GM21825 (cell line): Measurements from ENCODE around the gene FLNC.

Experiments
- ATAC-seq: cut with Tn5 transposase; IDR thresholded peaks from one replicate; pipeline ENCODE4 v1.9.1; 2021; ENCODE audit warnings: mild to moderate bottlenecking, moderate library complexity; ENCODE audit not compliant: unreplicated experiment

FLNC gene, protein sequence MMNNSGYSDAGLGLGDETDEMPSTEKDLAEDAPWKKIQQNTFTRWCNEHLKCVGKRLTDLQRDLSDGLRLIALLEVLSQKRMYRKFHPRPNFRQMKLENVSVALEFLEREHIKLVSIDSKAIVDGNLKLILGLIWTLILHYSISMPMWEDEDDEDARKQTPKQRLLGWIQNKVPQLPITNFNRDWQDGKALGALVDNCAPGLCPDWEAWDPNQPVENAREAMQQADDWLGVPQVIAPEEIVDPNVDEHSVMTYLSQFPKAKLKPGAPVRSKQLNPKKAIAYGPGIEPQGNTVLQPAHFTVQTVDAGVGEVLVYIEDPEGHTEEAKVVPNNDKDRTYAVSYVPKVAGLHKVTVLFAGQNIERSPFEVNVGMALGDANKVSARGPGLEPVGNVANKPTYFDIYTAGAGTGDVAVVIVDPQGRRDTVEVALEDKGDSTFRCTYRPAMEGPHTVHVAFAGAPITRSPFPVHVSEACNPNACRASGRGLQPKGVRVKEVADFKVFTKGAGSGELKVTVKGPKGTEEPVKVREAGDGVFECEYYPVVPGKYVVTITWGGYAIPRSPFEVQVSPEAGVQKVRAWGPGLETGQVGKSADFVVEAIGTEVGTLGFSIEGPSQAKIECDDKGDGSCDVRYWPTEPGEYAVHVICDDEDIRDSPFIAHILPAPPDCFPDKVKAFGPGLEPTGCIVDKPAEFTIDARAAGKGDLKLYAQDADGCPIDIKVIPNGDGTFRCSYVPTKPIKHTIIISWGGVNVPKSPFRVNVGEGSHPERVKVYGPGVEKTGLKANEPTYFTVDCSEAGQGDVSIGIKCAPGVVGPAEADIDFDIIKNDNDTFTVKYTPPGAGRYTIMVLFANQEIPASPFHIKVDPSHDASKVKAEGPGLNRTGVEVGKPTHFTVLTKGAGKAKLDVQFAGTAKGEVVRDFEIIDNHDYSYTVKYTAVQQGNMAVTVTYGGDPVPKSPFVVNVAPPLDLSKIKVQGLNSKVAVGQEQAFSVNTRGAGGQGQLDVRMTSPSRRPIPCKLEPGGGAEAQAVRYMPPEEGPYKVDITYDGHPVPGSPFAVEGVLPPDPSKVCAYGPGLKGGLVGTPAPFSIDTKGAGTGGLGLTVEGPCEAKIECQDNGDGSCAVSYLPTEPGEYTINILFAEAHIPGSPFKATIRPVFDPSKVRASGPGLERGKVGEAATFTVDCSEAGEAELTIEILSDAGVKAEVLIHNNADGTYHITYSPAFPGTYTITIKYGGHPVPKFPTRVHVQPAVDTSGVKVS (N-terminal part only)

DNA sequence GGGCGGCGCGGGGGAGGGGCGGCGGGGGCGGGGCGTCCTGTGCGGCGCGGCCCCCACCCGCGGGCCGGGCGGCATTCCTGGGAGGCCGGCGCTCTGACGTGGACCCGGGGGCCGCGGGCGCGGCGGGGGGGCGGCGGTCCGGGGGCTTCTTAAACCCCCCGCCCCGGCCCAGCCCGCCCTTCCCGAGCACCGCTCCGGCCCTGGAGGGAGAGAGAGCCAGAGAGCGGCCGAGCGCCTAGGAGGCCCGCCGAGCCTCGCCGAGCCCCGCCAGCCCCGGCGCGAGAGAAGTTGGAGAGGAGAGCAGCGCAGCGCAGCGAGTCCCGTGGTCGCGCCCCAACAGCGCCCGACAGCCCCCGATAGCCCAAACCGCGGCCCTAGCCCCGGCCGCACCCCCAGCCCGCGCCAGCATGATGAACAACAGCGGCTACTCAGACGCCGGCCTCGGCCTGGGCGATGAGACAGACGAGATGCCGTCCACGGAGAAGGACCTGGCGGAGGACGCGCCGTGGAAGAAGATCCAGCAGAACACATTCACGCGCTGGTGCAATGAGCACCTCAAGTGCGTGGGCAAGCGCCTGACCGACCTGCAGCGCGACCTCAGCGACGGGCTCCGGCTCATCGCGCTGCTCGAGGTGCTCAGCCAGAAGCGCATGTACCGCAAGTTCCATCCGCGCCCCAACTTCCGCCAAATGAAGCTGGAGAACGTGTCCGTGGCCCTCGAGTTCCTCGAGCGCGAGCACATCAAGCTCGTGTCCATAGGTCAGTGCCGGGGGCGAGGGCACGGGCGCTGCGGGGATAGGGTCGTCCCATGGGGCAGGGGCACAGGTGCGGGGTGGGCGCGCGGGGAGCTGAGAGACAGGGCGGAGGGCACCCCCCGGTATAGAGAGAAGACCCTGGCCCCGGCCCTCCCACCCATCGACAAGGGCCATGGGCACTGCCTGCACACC, at the start of gene FLNC:
Gene FLNC (plus strand): TSS at position 176 of the 947 bp plus-strand sequence. CDS start 232 bp downstream, at position 408.
- no peak for ATAC-seq

DNA sequence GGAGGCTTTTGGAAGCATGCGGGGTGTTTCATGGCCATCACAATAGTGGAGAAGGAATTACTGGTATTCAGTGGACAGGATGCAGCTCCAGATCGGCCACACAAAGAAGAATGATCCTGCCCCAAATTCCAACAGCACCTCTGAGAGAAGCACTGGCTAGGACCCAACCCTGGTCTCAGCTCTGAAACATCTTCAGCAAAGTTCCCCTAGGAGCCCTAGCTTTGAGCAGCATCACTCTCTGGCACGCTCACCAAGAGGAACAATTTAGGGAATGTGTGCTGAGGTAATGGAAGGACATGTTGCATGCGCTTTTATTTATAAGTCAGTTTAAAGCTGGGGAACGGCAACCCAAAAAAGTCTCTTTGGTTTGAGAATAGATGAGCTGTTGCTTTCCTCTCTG, 49.1 kb upstream of the FLNC start:
- no peak for ATAC-seq

- no peak for ATAC-seq
Observed at GRCh38 chr7:128781851-128782250, 48.4 kb upstream of the FLNC start.

- no peak for ATAC-seq
Observed at GRCh38 chr7:128783143-128783861, 46.9 kb upstream of the FLNC start.

DNA sequence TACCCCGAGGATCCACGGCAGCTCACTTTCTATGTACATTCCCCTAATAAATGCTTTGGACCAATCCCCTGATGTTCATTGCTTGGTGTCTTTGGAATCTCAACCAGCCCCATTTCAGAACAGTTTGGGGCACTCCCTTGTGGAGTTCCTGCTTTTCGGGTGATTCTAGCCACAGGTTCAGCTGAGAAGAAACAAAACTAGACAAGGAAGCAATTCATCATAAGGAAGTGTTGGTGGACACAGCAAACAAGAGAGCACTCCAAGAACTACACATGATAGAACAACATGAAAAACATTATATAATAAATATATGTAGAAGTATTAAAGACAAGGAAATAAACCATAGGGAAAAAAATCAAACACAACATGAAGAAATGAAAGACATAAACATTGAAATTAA, 44.5 kb upstream of the FLNC start:
- no peak for ATAC-seq

DNA sequence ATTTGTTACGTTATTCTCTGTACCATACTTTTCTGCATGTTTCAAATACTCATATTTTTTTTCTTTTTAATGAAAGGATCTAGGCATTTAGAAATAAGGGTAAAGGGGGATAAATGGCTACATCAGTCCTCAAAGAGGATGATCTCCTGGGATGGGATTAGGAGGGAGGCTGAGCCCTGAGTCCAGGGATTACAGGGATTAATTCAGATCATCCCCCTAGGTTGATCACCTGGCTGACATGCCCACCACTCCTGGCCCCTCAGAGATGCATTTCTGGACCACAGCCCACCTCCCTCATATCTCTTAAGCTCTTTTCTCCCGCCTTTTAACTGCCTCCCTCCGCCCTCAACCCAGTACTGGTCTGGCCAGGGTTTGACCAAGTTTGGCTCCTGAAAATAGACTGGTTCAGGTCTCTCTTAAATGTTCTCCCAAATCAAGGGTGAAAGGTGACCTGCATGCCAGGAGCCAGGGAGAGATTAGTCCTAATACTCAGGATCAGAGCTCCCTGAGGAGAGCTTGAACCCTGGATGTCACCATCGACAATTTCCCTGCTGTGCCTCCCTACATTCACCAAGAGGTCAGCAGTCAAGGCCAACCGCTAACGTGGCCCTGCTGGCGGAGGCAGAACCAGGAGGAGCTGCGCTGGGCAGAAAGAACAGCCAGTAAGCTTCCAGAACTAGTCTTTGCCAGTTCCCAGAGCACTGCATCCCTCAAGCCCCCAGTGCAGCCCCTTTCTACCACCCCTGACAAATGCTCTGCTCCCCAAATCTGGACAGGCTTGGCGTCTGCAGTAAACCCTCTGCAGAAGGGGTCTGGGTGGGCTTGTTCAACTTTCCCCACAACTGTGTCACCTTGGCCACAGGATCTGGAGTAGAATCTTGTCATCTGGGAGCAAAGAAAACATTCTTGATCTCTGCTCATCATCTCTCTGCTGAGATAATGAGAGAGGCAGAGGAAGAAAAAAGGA, 41.5 kb upstream of the FLNC start:
- no peak for ATAC-seq

DNA sequence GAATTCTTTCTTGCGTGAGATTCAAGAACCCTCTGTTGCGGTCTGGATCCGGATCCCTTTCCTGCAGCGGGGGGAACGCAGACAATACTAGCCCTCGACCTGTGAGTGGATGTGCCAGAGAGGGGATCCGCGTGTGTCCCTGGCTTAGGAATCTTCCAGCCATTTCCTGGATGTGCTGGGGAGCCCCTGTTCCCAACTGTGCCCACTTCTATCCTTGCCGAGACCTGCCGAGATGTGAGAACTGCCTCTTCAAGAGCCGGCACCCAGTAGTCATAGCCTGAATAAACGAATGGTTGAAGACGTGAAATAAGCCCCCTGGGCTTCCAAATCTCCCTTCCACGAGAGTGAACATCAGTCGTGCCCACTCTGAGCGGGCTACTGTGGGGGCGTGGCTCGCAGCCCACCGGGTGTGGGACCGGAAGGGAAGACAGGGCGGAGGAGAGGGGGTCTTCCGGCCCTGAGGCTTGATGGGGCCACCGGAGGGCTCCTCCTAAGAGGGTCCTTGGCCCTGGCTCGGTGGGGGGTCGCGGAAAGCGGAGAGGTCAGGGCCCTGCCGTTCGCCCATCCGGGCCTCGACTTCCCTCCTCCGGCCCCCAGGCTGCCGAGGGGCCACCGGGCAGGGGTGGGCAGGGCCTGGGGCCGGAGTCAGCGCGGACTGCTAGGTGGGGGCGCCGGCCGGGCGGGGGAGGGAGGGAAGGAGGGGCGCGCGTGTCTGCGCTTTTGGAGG, 39.7 kb upstream of the FLNC start:
- ATAC-seq = peak; percentile 4

- peak; percentile 82 for ATAC-seq
Observed at GRCh38 chr7:128791121-128791971, 38.9 kb upstream of the FLNC start, which contains the start of gene CCDC136. Gene CCDC136 (plus strand): TSS chr7:128791968. CDS start chr7:128792412, 444 bp downstream.

DNA sequence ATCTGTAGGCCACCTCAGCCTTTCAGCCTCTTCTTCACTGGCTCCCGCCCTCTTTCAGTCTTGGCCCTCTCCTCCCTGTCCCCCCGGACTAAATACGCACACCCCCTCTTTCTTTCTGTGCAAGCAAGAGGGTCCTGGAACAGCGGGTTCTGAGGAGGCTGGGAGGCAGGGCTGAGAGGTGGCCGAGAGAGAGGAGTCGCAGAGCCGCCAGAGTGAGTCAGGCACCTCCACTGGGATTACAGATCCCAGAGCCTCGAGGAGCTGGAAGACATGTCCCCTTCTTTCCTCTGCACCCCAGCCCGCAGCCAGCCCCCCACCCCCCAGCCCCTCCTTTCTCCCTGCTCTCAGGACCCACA, 38.3 kb upstream of the FLNC start:
- no peak for ATAC-seq

GRCh38 chr7:128792471-128793180, 37.6 kb upstream of the FLNC start:
- no peak for ATAC-seq

- ATAC-seq = no peak
Observed at GRCh38 chr7:128793181-128793547, 37.0 kb upstream of the FLNC start.

- no peak for ATAC-seq
Observed at GRCh38 chr7:128794020-128794419, 36.2 kb upstream of the FLNC start.

DNA sequence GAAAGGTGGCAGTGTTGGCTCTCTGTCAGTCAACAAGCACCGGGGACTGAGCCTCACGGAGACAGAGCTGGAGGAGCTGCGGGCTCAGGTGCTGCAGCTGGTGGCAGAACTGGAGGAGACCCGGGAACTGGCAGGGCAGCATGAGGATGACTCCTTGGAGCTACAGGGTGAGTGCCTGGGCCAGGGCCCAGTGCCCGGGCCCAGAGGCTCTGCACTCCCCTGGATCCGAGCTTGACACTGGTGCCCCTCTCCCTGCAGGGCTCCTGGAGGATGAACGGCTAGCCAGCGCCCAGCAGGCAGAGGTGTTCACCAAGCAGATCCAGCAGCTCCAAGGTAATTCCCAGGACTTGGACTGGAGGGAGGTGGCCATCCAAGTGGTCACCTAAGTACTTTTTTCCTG, 35.8 kb upstream of the FLNC start:
- ATAC-seq = no peak

GRCh38 chr7:128795129-128795528, 35.1 kb upstream of the FLNC start:
- ATAC-seq = no peak

DNA sequence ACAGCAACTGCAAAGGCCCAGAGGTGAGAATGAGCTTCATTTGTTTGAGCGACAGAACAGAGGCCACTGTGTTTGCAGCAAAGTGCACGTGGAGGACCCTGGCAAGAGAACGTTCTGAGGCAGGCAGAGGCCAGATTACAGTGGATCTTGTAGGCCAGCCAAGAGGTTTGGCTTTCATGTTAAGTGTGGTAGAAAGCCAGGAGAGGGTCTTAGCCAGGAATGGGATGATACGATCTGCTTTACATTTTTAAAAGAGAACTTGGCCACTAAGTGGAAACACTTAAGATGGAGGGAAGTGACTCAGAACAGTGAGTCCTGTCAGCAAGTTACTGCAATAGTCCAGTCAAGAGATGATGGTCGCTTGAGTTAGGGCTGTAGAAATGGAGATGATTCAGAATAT, 33.9 kb upstream of the FLNC start:
- no peak for ATAC-seq

- no peak for ATAC-seq
Observed at GRCh38 chr7:128799451-128799850, 30.8 kb upstream of the FLNC start.
